HFFc6 (cell line): Measurements from ENCODE around the gene SOBP. TPM values are rescaled to one million over a fixed set of nuclear protein-coding genes. Genes with fewer than 3 reads are reported as not detected.

Source experiments
- DNase-seq: peaks from one replicate; pipeline ENCODE4 v3.0.0-alpha.2; 2018
- H3K27ac Mint-ChIP-seq: 2 replicates; pipeline ENCODE4 v1.8.0; 2020; ENCODE audit warnings: mild to moderate bottlenecking, mixed read lengths
- H3K27me3 Mint-ChIP-seq: 2 replicates; pipeline ENCODE4 v1.8.0; 2021; ENCODE audit warnings: mild to moderate bottlenecking, moderate library complexity, mixed read lengths; ENCODE audit not compliant: insufficient read depth
- H3K36me3 Mint-ChIP-seq: 2 replicates; pipeline ENCODE4 v1.8.0; 2021; ENCODE audit warnings: low read depth, mixed read lengths
- H3K4me1 Mint-ChIP-seq: 2 replicates; pipeline ENCODE4 v1.8.0; 2020; ENCODE audit warnings: low read depth, mixed read lengths
- H3K4me3 Mint-ChIP-seq: 2 replicates; pipeline ENCODE4 v1.8.0; 2020; ENCODE audit warnings: mild to moderate bottlenecking, moderate library complexity, mixed read lengths
- H3K9me3 Mint-ChIP-seq: 2 replicates; pipeline ENCODE4 v1.8.0; 2020; ENCODE audit warnings: mild to moderate bottlenecking, mixed read lengths
- CTCF ChIP-seq: fragments of 200-600 bp; sonication (generic); IDR thresholded peaks from 2 replicates; pipeline ENCODE4 v1.5.0; 2021; ENCODE audit warnings: antibody characterized with exemption, mild to moderate bottlenecking
- total RNA-seq, 6 experiments: library from RNA; stranded (reverse); fragmentation: NEBNext Ultra II Directional; extraction: Animal tissue kit (Norgen Biotek cat#: 25700); gene quantifications; 2 replicates in 1 of 6; 3 replicates in 5 of 6; pipeline ENCODE4 v1.2.3, GENCODE V29; 2021

The SOBP gene
- total RNA-seq, 6 experiments from 2014 or later, result 0.09 to 0.50 (median 0.15) TPM; not detected in 1

- DNase-seq, result no peak
- Mint-ChIP-seq H3K27me3 (peaks cover 17% of the 10 kb centered on the region), H3K4me3 (no peak overlapping the region), H3K9me3 (no peaks in the 10 kb centered on the region), H3K36me3 (no peaks in the 10 kb centered on the region), H3K4me1 (peaks cover 27% of the 10 kb centered on the region), H3K27ac (no peak overlapping the region)
- no peak for TF ChIP-seq CTCF
Measured at GRCh38 chr6:107667790-107668189, 177.9 kb downstream of the SOBP start.

GRCh38 chr6:107668743-107669474 lies 179.0 kb downstream of the SOBP start:
- no peaks in the 10 kb centered on the region for H3K36me3 Mint-ChIP-seq
- no peak overlapping the region for H3K4me3 Mint-ChIP-seq
- no peak for DNase-seq
- peaks cover 12% of the 10 kb centered on the region for H3K27me3 Mint-ChIP-seq
- H3K27ac Mint-ChIP-seq, result no peak overlapping the region
- no peak for TF ChIP-seq CTCF
- H3K9me3 Mint-ChIP-seq, result no peaks in the 10 kb centered on the region
- peaks cover 27% of the 10 kb centered on the region for H3K4me1 Mint-ChIP-seq

GRCh38 chr6:107670792-107671199 lies 180.9 kb downstream of the SOBP start:
- Mint-ChIP-seq H3K27me3 (peaks cover 12% of the 10 kb centered on the region), H3K4me3 (no peak overlapping the region), H3K36me3 (no peaks in the 10 kb centered on the region), H3K9me3 (no peaks in the 10 kb centered on the region), H3K4me1 (peaks cover 17% of the 10 kb centered on the region), H3K27ac (no peak overlapping the region)
- no peak for TF ChIP-seq CTCF
- DNase-seq, result no peak

- DNase-seq, result no peak
- H3K9me3 Mint-ChIP-seq, result no peaks in the 10 kb centered on the region
- peaks cover 17% of the 10 kb centered on the region for H3K27me3 Mint-ChIP-seq
- H3K4me3 Mint-ChIP-seq, result no peak overlapping the region
- TF ChIP-seq CTCF, result no peak
- H3K36me3 Mint-ChIP-seq, result no peaks in the 10 kb centered on the region
- H3K4me1 Mint-ChIP-seq, result peaks cover 6% of the 10 kb centered on the region; the same call in 1 of the 2 replicates
- H3K27ac Mint-ChIP-seq, result no peak overlapping the region
Measured at GRCh38 chr6:107673076-107673494, 183.2 kb downstream of the SOBP start.

- peak; percentile 77 for DNase-seq
- peaks cover 12% of the 10 kb centered on the region for H3K27me3 Mint-ChIP-seq
- H3K9me3 Mint-ChIP-seq, result no peaks in the 10 kb centered on the region
- TF ChIP-seq CTCF, result peak; percentile 89
- no peak overlapping the region for H3K27ac Mint-ChIP-seq
- H3K36me3 Mint-ChIP-seq, result no peaks in the 10 kb centered on the region
- H3K4me1 Mint-ChIP-seq, result peaks cover 6% of the 10 kb centered on the region; the same call in 1 of the 2 replicates
- H3K4me3 Mint-ChIP-seq, result no peak overlapping the region
Measured at GRCh38 chr6:107674995-107675738, 185.2 kb downstream of the SOBP start.
